Parathyroid adenoma (tissue), 2 donors: ENCODE results near the gene RAB4B.

Experiments
- H2AFZ ChIP-seq: fragments of 300-600 bp; sonication (generic); one replicate; pipeline ENCODE4 v1.7.0; 2017; ENCODE audit warnings: antibody characterized with exemption, mild to moderate bottlenecking
- H3K27ac ChIP-seq: fragments of 300-600 bp; sonication (generic); one replicate; pipeline ENCODE4 v1.7.0; 2017
- H3K27me3 ChIP-seq: fragments of 300-600 bp; sonication (generic); one replicate; pipeline ENCODE4 v1.7.0; 2017; ENCODE audit warnings: low read length; ENCODE audit not compliant: control insufficient read depth, insufficient read depth
- H3K36me3 ChIP-seq: fragments of 300-600 bp; sonication (generic); one replicate; pipeline ENCODE4 v1.7.0; 2017; ENCODE audit warnings: low read length; ENCODE audit not compliant: control insufficient read depth, insufficient read depth
- H3K4me1 ChIP-seq: fragments of 300-600 bp; sonication (generic); one replicate; pipeline ENCODE4 v1.7.0; 2017; ENCODE audit warnings: control low read depth
- H3K4me2 ChIP-seq: fragments of 300-600 bp; sonication (generic); one replicate; pipeline ENCODE4 v1.7.0; 2017; ENCODE audit warnings: low read length
- H3K4me3 ChIP-seq: fragments of 300-600 bp; sonication (generic); one replicate; pipeline ENCODE4 v1.7.0; 2017; ENCODE audit warnings: low read depth, low read length
- H3K79me2 ChIP-seq: fragments of 300-600 bp; sonication (generic); one replicate; pipeline ENCODE4 v1.7.0; 2017; ENCODE audit warnings: control low read depth
- H3K9ac ChIP-seq: fragments of 300-600 bp; sonication (generic); one replicate; pipeline ENCODE4 v1.7.0; 2017; ENCODE audit warnings: mild to moderate bottlenecking
- H3K9me3 ChIP-seq: fragments of 300-600 bp; sonication (generic); one replicate; pipeline ENCODE4 v1.7.0; 2017; ENCODE audit warnings: low read length; ENCODE audit not compliant: control insufficient read depth
- TF ChIP-seq, protein P1 (sequence below): fragments of 300-600 bp; sonication (generic); IDR thresholded peaks from one replicate; pipeline ENCODE4 v1.7.0; 2017; ENCODE audit warnings: antibody characterized with exemption, mild to moderate bottlenecking
- donor health status: primary hyperparathyroidism.

The RAB4B gene

DNA sequence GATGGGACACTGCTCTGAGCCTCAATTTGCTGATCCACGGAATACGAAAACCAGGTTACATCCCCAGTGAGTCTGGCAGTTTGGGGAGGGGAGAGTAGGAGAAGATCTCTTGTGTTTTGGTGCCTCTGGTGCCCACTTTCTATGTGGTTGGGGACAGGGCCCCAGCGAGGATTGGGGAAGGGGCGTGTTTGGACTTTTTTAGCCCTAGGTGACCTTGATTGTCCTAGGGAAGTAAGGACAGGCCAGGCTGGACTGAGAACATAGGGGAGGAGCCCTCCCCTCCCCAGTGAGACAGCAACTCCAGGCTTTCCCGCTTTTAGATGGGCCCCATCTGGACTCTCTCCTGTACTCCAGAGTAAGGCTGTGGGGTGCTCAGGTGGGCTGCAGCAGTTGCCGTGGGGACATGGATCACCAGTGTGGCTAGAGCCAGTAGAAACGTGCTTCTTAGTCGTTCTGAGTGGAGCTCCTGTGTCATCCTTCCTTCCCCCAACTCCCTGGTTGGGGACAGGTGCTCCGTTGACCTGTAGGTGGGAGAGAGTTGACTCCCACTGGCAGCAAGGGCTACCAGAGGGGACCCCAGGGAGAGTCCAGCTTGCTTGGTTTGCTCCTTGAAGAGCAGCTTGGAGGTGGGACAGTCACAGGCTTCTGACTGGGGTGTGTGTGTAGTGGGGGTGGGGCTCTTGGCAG lies 25.3 kb downstream of the RAB4B start:
- peak overlapping the region; percentile 52 for H3K4me2 ChIP-seq
- peaks cover 46% of the 10 kb centered on the region for H3K4me1 ChIP-seq
- no peaks in the 10 kb centered on the region for H3K36me3 ChIP-seq
- H2AFZ ChIP-seq: no peak overlapping the region
- H3K27me3 ChIP-seq: no peaks in the 10 kb centered on the region
- H3K27ac ChIP-seq: peak overlapping the region; percentile 52
- no peak overlapping the region for H3K9ac ChIP-seq
- TF ChIP-seq, protein P1, sequence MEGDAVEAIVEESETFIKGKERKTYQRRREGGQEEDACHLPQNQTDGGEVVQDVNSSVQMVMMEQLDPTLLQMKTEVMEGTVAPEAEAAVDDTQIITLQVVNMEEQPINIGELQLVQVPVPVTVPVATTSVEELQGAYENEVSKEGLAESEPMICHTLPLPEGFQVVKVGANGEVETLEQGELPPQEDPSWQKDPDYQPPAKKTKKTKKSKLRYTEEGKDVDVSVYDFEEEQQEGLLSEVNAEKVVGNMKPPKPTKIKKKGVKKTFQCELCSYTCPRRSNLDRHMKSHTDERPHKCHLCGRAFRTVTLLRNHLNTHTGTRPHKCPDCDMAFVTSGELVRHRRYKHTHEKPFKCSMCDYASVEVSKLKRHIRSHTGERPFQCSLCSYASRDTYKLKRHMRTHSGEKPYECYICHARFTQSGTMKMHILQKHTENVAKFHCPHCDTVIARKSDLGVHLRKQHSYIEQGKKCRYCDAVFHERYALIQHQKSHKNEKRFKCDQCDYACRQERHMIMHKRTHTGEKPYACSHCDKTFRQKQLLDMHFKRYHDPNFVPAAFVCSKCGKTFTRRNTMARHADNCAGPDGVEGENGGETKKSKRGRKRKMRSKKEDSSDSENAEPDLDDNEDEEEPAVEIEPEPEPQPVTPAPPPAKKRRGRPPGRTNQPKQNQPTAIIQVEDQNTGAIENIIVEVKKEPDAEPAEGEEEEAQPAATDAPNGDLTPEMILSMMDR: no peak
- peak overlapping the region; percentile 8 for H3K4me3 ChIP-seq
- no peaks in the 10 kb centered on the region for H3K9me3 ChIP-seq
- H3K79me2 ChIP-seq: peaks cover 8% of the 10 kb centered on the region

DNA sequence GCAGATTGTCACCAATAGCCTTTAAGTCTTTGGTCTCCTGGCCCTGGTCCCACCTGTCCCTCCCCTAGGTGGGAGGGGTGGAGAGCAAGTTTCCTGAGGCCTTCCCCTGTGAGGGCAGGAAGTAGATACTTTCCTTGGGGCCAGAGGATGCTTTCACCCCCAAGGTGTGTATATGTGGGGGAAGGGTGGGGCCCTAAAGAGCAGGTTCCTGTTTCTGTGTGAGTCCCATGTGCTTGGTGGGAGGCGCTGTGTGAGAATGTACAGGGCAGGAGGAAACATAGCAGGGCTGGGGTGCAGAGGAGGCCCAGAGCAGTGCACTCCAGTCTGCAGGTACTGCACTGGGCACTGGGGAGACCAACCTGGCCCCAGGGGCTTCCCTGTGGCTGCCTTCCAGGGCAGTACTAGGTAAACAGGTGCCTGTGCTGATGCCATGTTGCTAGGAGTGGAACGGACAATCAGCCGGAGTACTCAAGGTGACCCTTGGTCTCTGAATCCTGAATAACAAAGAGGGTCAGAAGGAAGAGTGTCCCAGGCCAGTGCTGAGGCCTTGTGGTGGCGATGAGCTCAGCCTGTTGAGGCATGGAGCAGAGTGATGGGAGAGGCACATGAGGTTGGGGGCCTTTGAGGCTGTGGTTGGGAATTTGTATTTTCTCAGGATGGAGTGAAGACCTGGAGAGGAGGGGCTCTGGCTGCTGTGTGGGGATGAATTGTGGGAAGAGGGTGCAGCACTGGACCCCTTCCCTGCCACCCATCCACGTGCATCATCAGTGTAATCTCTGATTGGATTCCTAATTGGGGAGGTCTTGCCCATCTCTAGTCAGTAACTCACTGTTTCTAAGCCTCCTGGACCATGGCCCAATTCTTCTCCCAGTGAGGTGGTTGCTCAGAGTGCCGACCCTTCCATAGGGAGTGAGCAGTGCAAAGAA lies 26.1 kb downstream of the RAB4B start:
- Histone ChIP-seq H3K27ac (peak overlapping the region; percentile 52), H3K4me3 (peak overlapping the region; percentile 8), H3K9ac (no peak overlapping the region), H3K79me2 (peaks cover 8% of the 10 kb centered on the region), H3K4me1 (peaks cover 46% of the 10 kb centered on the region), H2AFZ (no peak overlapping the region), H3K36me3 (no peaks in the 10 kb centered on the region), H3K4me2 (peak overlapping the region; percentile 18), H3K9me3 (no peaks in the 10 kb centered on the region), H3K27me3 (no peaks in the 10 kb centered on the region)
- TF ChIP-seq, protein P1: no peak

DNA sequence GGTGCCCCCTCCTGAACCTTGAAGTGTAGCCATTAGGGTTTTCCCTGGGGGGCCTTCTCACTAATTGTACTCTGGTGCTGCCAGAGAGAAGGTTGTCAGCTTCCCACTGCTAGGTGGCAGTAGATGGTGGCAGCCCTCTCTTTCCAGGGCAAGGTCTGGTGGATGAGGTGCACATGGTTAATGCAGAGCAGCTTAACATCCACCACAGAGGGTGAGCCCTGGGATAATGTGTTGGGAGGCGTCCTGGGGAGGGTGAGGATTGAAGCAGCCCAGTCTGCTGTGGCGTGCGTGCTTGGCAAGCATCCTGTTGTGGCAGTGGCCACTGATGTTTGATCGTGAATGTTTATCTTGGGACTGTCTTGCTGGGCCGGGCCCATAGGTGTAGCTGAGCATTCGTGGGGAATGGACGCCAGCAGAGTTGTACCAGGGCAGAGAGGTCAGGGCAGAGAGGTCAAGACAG lies 26.8 kb downstream of the RAB4B start:
- no peak overlapping the region for H3K9ac ChIP-seq
- H3K79me2 ChIP-seq: peaks cover 8% of the 10 kb centered on the region
- no peaks in the 10 kb centered on the region for H3K9me3 ChIP-seq
- TF ChIP-seq, protein P1: no peak
- H3K27ac ChIP-seq: peak overlapping the region; percentile 52
- H3K4me2 ChIP-seq: peak overlapping the region; percentile 5
- H3K4me1 ChIP-seq: peaks cover 46% of the 10 kb centered on the region
- no peak overlapping the region for H3K4me3 ChIP-seq
- no peaks in the 10 kb centered on the region for H3K27me3 ChIP-seq
- no peaks in the 10 kb centered on the region for H3K36me3 ChIP-seq
- no peak overlapping the region for H2AFZ ChIP-seq

GRCh38 chr19:40805258-40805868 lies 27.3 kb downstream of the RAB4B start:
- peaks cover 43% of the 10 kb centered on the region for H3K4me1 ChIP-seq
- no peak overlapping the region for H2AFZ ChIP-seq
- no peaks in the 10 kb centered on the region for H3K9me3 ChIP-seq
- TF ChIP-seq, protein P1: no peak
- H3K36me3 ChIP-seq: no peaks in the 10 kb centered on the region
- no peaks in the 10 kb centered on the region for H3K27me3 ChIP-seq
- peaks cover 3% of the 10 kb centered on the region for H3K79me2 ChIP-seq
- H3K4me3 ChIP-seq: no peak overlapping the region
- peak overlapping the region; percentile 52 for H3K27ac ChIP-seq
- no peak overlapping the region for H3K9ac ChIP-seq
- H3K4me2 ChIP-seq: peak overlapping the region; percentile 5
